ENCODE results near the gene FHOD3. TPM values are rescaled to one million over a fixed set of nuclear protein-coding genes. Genes with fewer than 3 reads are reported as not detected.
"Not testable (repeated sequence)": the region's sequence is repeated elsewhere in the genome, so short reads cannot be mapped to it uniquely, and the experiment has no call there.

FHOD3 gene
- total and polyA plus RNA-seq, 2 donors (not counting 1 experiment from before 2014, with no cell fraction given), result not detected

DNA sequence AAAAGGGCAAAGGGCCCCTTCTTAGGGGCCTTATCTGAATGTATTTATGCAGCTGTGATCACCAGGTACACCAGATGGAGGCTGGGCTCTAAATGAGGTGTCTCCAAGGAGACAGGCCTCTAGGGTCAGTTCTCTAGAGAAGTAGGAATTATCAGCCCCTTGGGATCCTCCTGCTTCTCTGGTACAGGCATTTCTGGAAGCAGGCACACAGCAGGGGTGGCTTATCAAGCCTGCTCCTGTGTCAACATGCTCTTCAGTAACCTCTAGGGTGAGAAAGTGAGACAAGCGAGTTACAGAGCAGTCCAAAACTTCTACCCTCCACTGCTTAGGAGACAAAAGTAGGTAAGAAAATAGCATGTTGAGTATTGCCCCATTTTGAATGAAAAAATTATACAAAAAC is 517.5 kb downstream of the FHOD3 start:
- CTCF ChIA-PET, result interaction anchor here (1.0 to 1.4 kb wide), 2 partner anchors 14 to 720 kb away, joined by 3 to 4 read pairs; partner anchors contain the start of genes KIAA1328 and TPGS2
- DNase-seq, result no peak

DNA sequence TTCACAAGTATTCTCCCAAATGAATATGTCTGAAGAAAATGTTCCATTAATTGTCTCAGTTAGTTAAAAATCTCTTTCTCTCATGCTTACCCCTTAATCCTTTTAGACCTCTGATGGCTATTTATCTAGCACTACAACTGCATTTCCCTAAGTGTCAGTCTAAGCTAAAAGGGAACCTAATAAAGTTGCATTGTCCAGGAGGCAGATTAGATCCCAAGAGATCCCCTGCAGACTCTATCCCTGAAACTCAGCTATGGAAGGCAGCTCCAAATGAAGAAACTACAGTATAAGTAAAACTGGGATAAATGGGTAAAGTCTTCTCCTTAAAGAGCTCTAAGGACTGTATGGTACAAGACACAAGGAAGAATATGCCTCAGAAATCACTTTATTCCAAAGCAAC is 518.6 kb downstream of the FHOD3 start:
- H3K36me3 ChIP-seq (replicated peaks in 1 of 2; ENCODE audit: control extremely low read depth in 1 of 2, control insufficient read depth in 1 of 2, extremely low read depth in 1 of 2, insufficient read depth in 2 of 2, low read length in 1 of 2), result peaks cover 1 to 26% of the 10 kb centered on the region in 2 experiments

More for the DNA sequence above, 517.5 kb downstream of the FHOD3 start:
- ATAC-seq (ENCODE audit: low read depth), result no peak
- H3K4me1 ChIP-seq (ENCODE audit: control insufficient read depth in 2 of 2, insufficient read depth in 2 of 2, low read length in 2 of 2), result no peaks in the 10 kb centered on the region
- no peak overlapping the region for H2AFZ ChIP-seq (ENCODE audit: insufficient read depth, low read depth, low read length, poor library complexity, severe bottlenecking)
- Mint-ChIP-seq H3K27ac (no peak overlapping the region), H3K9me3 (ENCODE audit: insufficient read depth) (no peaks in the 10 kb centered on the region), H3K4me1 (no peaks in the 10 kb centered on the region), H3K4me3 (no peak overlapping the region), H3K27me3 (no peaks in the 10 kb centered on the region)
- intact Hi-C loops (cut with micrococcal nuclease), result no loop called here
- no peaks in the 10 kb centered on the region for H3K9me3 ChIP-seq (ENCODE audit: control extremely low read depth in 1 of 3, control insufficient read depth in 2 of 3, insufficient read depth in 1 of 3, low read length in 2 of 3)
- no peaks in the 10 kb centered on the region for H3K27me3 ChIP-seq (replicated peaks in 1 of 4; ENCODE audit: control extremely low read depth in 1 of 4, control insufficient read depth in 3 of 4, insufficient read depth in 4 of 4, low read length in 3 of 4)
- WGBS (ENCODE audit: insufficient coverage), result no CpG with 5 or more reads among the region's 1 CpG
- TF ChIP-seq, protein P1, sequence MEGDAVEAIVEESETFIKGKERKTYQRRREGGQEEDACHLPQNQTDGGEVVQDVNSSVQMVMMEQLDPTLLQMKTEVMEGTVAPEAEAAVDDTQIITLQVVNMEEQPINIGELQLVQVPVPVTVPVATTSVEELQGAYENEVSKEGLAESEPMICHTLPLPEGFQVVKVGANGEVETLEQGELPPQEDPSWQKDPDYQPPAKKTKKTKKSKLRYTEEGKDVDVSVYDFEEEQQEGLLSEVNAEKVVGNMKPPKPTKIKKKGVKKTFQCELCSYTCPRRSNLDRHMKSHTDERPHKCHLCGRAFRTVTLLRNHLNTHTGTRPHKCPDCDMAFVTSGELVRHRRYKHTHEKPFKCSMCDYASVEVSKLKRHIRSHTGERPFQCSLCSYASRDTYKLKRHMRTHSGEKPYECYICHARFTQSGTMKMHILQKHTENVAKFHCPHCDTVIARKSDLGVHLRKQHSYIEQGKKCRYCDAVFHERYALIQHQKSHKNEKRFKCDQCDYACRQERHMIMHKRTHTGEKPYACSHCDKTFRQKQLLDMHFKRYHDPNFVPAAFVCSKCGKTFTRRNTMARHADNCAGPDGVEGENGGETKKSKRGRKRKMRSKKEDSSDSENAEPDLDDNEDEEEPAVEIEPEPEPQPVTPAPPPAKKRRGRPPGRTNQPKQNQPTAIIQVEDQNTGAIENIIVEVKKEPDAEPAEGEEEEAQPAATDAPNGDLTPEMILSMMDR (IDR thresholded peaks at IDR 0.05), result no peak
- no peak for TF ChIP-seq EZH2 (IDR thresholded peaks at IDR 0.05; ENCODE audit: borderline replicate concordance, insufficient read depth, low read depth, low read length, poor library complexity, severe bottlenecking)
- H3K9ac ChIP-seq (ENCODE audit: low read length), result no peak overlapping the region
- H3K79me2 ChIP-seq (ENCODE audit: control insufficient read depth, insufficient read depth, low read length), result no peaks in the 10 kb centered on the region
- H4K20me1 ChIP-seq (ENCODE audit: control insufficient read depth, insufficient read depth, low read length, poor library complexity, severe bottlenecking), result no peaks in the 10 kb centered on the region
- peaks cover 1 to 26% of the 10 kb centered on the region in 2 experiments for H3K36me3 ChIP-seq (replicated peaks in 1 of 2; ENCODE audit: control extremely low read depth in 1 of 2, control insufficient read depth in 1 of 2, extremely low read depth in 1 of 2, insufficient read depth in 2 of 2, low read length in 1 of 2)
- no peak overlapping the region for H3K4me3 ChIP-seq (ENCODE audit: control extremely low read depth in 1 of 5, extremely low read depth in 1 of 5, insufficient read depth in 1 of 5, low read depth in 2 of 5, low read length in 4 of 5)
- POLR2A ChIA-PET, result no interaction called here
- no peak overlapping the region for H3K4me2 ChIP-seq (replicated peaks; ENCODE audit: low read depth, low read length, poor library complexity, severe bottlenecking)
- no peak overlapping the region for H3K27ac ChIP-seq (ENCODE audit: low read length in 2 of 2)

More for the DNA sequence above, 518.6 kb downstream of the FHOD3 start:
- POLR2A ChIA-PET; H3K4me2 ChIP-seq (replicated peaks; ENCODE audit: low read depth, low read length, poor library complexity, severe bottlenecking); H3K79me2 ChIP-seq (ENCODE audit: control insufficient read depth, insufficient read depth, low read length); CTCF ChIA-PET; H3K9ac ChIP-seq (ENCODE audit: low read length); H3K27me3 Mint-ChIP-seq; H3K4me3 Mint-ChIP-seq; DNase-seq; H3K4me1 ChIP-seq (ENCODE audit: control insufficient read depth in 2 of 2, insufficient read depth in 2 of 2, low read length in 2 of 2); H3K27ac Mint-ChIP-seq; intact Hi-C loops (cut with micrococcal nuclease); H3K27ac ChIP-seq (ENCODE audit: low read length in 2 of 2); H3K4me3 ChIP-seq (ENCODE audit: control extremely low read depth in 1 of 5, extremely low read depth in 1 of 5, insufficient read depth in 1 of 5, low read depth in 2 of 5, low read length in 4 of 5); ATAC-seq (ENCODE audit: low read depth); H4K20me1 ChIP-seq (ENCODE audit: control insufficient read depth, insufficient read depth, low read length, poor library complexity, severe bottlenecking); H3K4me1 Mint-ChIP-seq; H3K9me3 ChIP-seq (ENCODE audit: control extremely low read depth in 1 of 3, control insufficient read depth in 2 of 3, insufficient read depth in 1 of 3, low read length in 2 of 3); H3K27me3 ChIP-seq (replicated peaks in 1 of 4; ENCODE audit: control extremely low read depth in 1 of 4, control insufficient read depth in 3 of 4, insufficient read depth in 4 of 4, low read length in 3 of 4); H2AFZ ChIP-seq (ENCODE audit: insufficient read depth, low read depth, low read length, poor library complexity, severe bottlenecking); H3K9me3 Mint-ChIP-seq (ENCODE audit: insufficient read depth): not testable (repeated sequence)

Data from B cell (primary cell).